Stimulated activated CD4-positive, alpha-beta T cell treated with anti-CD3 and anti-CD28 coated beads, Interleukin-4, amount 100 ng/mL, for 1 hour (primary cell): ENCODE results near the gene AVL9.
"Not testable (repeated sequence)": the region's sequence is repeated elsewhere in the genome, so short reads cannot be mapped to it uniquely, and the experiment has no call there.

Source experiments
- DNase-seq: peaks from one replicate; pipeline ENCODE4 v3.0.0-alpha.2; 2020

Gene AVL9

DNA sequence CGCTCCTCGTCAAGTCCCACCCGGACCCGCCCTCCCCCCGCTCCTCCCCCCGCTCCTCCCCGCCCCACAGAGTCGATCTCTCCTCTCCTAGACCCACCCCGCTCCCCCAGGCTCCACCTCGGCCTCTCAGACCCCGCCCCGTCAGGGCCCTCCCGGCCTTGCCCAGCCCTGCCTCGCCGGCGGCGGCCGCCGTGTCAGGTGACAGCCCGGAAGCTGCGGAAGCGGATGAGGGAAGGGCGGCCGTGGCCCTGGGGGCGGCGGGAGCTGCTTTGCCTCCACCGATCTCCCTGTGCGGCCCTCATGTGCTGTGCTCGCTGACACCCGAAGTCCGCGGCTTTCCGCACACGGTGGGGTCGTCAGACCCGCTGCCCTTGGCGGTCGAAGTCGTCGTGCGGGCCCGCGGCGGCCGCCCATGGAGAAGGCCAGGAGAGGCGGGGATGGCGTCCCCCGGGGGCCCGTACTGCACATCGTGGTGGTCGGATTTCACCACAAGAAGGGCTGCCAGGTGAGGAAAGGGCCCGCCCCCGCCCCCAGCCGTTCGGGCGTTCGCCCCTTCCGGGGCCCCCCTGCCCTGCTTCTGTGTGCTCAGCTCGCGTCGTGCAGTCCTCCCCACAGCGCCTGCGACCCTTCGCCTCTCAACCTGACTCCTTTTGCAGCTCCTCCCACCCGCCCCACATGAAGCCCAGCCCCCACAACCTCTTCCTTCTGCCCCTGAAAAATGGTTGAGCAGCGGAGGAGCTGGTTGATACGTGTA lies at the start of gene AVL9:
Gene AVL9, plus strand, starts transcription at position 192 of the 754 bp plus-strand sequence. Its CDS starts 221 bp downstream, at position 413.
- peak; percentile 99 for DNase-seq

- no peak for DNase-seq
Measured at GRCh38 chr7:32447218-32447617, 48.1 kb upstream of the AVL9 start.

DNA sequence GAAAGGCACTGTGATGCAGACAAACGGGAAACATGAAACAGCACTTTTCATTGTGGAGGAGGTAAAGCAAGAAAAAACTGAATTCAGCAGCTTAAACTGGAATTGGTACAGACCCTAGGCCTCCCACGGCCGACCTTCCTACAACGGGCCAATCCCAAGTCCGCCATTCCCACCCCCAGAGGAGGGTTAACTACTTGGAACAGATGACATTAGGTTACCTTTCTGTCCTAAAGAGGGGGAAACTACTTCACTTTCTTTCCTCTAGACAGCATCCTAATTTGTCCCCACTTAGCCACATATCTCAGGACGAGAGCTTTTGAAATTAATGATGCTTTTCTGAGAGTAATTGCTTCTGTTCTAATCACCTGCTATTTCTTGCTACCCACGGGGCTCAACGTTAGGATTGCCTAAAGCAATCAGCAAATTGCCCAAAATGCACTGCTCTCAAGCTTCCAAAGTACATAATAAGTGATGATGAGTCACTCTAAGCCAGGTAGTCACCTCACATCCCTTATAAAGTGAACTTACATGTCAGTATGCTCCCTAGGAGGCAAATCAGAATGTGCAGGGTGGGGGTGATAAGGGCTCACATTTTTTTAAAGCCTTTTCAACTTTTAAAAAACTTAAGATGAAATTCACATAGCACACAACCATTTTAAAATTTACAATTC lies 41.8 kb upstream of the AVL9 start:
- DNase-seq = no peak

- no peak for DNase-seq
Measured at GRCh38 chr7:32458025-32458424, 37.3 kb upstream of the AVL9 start.

GRCh38 chr7:32459788-32460187 lies 35.5 kb upstream of the AVL9 start:
- DNase-seq = no peak

- DNase-seq = no peak
Measured at GRCh38 chr7:32461484-32461883, 33.8 kb upstream of the AVL9 start.

- DNase-seq = no peak
Measured at GRCh38 chr7:32462451-32462850, 32.8 kb upstream of the AVL9 start.

- no peak for DNase-seq
Measured at GRCh38 chr7:32462977-32463376, 32.3 kb upstream of the AVL9 start.

DNA sequence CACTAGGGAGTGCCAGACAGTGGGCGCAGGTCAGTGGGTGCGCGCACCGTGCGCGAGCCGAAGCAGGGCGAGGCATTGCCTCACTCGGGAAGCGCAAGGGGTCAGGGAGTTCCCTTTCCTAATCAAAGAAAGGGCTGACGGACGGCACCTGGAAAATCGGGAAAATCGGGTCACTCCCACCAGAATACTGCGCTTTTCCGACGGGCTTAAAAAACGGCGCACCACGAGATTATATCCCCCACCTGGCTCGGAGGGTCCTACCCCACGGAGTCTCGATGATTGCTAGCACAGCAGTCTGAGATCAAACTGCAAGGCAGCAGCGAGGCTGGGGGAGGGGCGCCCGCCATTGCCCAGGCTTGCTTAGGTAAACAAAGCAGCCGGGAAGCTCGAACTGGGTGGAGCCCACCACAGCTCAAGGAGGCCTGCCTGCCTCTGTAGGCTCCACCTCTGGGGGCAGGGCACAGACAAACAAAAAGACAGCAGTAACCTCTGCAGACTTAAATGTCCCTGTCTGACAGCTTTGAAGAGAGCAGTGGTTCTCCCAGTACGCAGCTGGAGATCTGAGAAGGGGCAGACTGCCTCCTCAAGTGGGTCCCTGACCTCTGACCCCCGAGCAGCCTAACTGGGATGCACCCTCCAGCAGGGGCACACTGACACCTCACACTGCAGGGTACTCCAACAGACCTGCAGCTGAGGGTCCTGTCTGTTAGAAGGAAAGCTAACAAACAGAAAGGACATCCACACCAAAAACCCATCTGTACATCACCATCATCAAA lies 30.5 kb upstream of the AVL9 start:
- DNase-seq = not testable (repeated sequence)

DNA sequence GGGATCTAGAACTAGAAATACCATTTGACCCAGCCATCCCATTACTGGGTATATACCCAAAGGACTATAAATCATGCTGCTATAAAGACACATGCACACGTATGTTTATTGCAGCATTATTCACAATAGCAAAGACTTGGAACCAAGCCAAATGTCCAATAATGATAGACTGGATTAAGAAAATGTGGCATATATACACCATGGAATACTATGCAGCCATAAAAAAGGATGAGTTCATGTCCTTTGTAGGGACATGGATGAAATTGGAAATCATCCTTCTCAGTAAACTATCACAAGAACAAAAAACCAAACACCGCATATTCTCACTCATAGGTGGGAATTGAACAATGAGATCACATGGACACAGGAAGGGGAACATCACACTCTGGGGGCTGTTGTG lies 25.3 kb upstream of the AVL9 start:
- DNase-seq = not testable (repeated sequence)

GRCh38 chr7:32470871-32471270 lies 24.4 kb upstream of the AVL9 start:
- DNase-seq = no peak

DNA sequence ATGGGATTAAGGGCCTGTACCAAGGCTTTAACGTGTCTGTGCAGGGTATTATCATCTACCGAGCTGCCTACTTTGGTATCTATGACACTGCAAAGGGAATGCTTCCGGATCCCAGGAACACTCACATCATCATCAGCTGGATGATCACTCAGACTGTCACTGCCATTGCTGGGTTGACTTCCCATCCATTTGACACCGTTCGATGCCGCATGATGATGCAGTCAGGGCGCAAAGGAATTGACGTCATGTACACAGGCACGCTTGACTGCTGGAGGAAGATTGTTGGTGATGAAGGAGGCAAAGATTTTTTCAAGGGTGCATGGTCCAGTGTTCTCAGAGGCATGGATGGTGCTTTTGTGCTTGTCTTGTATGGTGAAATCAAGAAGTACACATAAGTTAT lies 23.3 kb upstream of the AVL9 start:
- no peak for DNase-seq

DNA sequence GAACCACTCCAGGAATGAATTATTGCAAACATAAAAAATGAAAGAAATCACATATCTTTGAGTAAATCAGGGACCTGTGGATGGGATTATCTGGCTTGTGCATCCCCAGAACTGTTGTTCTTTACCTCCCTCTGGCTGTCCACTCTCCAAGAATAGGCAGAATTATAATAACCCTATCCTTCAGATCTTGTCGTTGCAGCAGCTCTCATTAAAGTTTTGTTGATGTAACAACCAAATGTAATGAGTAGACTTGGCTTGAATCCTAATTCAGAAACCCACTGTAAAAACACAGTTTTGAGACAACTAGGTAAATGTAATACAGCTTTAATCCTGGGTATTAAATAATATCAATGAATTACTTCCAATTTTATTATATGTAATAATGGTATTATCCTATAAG lies 21.3 kb upstream of the AVL9 start:
- DNase-seq = no peak

DNA sequence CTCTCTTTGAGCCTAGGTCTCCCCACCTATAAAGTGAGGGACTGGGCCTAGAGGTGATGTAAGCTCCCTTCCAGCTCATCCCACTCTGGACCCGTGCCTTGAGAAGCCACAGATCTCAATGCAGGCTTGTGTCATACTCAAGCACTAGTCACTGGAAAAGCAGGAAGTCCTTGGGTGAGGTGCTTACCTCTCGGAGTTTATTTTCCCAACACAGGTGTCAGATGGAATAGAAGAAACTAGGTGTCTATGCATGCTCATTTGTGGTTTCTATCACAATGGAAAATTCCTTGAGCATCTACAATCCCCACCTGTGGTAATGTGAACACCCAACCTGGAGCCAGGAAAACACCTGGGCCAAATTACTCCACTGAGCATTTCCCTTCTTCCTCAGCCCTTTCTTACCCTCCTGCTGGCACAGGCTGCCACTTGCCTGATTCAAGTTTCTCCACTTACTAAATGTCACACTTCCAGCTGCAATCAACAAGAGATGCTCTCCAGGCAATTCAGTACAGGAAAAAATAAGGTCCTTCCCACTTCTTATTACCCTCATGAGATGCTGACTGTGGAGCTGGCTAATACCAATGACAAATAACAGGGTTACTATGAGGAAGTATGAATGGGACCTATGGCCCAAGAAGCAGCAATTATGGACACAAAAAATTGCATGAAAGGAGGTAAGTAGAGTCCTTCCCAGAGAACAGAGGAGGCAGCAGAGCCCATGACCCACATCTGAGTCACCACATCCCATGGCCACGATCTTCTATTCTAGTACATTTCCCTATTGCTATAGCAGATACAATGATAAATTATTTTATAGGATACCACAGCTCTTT lies 18.3 kb upstream of the AVL9 start:
- no peak for DNase-seq

DNA sequence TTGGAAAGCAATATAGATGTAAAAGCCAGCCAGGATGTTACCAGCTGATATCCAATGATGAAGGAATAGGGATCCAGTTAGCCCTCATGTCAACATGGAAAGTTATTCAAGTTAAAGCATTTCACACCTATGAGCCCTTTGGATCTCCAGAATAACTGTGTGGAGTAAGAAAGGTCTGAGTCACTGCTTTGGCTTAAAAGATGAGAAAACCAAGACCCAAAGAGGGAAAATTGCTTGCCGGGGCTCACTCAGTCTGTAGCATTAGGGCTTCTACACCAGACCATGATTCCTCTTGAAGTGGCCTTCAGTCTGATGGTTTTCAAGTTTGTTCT lies 17.7 kb upstream of the AVL9 start:
- DNase-seq = no peak

DNA sequence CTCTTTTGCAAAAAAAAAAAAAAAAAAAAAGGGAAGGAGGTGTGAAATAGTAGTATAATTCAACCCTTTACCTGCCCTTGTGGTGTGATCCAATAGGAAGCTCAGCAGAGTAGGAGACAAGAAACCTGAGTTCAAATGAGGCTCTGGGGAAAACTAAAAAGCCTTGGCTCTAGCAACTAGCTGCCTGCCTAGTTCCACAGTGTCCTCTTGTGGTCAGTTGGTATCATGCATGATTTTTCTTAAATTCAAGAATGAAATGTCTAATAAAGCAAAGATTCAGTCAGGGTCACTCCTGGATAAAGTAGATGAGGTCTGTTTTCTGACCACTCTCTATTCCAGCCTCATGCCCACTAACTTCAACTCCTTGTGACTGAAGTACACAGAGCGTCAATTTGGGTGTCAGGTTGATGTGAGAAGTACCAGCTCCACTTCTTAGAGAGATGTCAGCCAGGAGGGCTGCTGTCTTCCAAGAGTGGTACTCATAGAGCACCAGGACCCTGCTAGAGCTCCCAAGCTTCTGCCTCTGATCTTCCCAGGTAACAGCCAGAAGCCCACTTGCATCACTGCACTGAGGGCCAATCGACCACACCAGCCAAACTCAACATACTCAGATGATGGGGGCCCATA lies 15.6 kb upstream of the AVL9 start:
- no peak for DNase-seq

DNA sequence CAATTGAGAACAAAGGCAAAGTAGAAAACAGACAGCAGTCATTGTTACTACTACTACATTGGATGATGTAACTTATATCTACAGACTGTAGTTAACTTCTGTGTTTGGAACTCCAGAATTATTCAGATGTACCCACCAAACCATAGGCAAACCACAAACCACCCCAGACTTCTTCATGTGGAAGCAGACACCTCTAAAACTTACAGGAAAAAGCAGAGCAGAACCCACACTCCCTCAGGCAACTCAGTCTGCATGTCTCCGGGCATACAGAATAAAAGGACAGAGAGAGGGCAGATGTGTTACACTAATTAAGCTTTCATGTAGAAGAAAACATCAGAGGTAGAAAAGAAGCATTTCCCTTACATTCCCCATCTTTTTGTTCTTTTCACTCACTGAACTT lies 14.1 kb upstream of the AVL9 start:
- no peak for DNase-seq

DNA sequence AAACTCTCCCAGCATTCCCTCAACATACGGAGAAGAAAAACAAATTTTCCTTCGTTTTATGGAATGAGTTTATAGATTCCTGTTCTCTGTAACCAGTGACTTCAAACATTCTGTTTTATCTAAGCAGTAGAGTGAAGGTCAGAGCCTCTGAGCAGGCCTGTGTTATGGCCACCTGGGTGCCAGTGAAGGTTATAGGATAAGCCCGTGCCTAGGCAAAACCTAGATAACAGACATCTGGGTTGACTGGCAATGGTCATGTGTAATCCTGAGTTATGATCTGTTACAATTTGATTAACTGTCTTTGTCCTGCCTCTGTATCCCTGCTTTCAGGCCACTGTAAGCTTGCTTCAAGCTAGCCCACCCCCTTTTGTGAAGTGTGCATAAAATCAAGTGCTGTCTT lies 13.4 kb upstream of the AVL9 start:
- DNase-seq = no peak

- DNase-seq = no peak
Measured at GRCh38 chr7:32489788-32490126, 5.5 kb upstream of the AVL9 start.

DNA sequence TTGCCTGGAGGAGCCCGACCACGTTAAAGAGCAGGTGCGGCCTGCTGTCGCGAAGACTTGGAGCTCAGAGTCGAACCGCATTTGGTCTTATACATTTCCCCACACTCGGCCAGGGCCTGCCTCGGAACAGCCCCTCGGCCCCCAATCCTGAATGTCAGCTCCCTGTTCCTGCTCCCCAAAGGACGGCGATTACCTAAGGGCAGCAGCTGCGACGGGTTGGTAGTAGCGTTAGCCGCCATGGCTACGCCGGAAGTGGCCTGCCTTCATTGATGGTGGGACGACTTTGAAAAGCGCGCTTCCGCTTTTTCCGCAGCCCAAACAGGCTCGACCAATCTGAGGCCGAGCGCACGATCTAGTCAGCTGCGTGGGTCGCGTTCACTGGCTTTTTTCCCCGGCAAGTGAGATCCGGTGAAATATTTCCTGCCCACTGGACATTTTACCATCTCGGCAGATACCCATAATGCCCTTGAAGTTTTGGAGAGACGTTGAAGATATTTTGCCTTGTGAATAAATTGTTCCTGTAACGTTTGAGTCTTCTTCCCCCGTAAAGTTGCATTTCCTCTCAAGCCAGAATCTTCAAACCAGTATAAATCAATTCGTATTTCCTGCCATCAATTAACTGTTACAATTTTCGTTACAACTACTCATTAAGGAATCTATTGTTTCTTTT lies 5.0 kb upstream of the AVL9 start, which contains the start of gene LSM5:
Gene LSM5, minus strand, starts transcription at position 254 of the 670 bp plus-strand sequence. Its CDS starts 15 bp downstream, at position 239.
- peak; percentile 88 for DNase-seq

GRCh38 chr7:32494946-32495297 lies 367 bp upstream of the AVL9 start:
- no peak for DNase-seq
